Measurements from ENCODE around the gene KAT8.

Gene KAT8

DNA sequence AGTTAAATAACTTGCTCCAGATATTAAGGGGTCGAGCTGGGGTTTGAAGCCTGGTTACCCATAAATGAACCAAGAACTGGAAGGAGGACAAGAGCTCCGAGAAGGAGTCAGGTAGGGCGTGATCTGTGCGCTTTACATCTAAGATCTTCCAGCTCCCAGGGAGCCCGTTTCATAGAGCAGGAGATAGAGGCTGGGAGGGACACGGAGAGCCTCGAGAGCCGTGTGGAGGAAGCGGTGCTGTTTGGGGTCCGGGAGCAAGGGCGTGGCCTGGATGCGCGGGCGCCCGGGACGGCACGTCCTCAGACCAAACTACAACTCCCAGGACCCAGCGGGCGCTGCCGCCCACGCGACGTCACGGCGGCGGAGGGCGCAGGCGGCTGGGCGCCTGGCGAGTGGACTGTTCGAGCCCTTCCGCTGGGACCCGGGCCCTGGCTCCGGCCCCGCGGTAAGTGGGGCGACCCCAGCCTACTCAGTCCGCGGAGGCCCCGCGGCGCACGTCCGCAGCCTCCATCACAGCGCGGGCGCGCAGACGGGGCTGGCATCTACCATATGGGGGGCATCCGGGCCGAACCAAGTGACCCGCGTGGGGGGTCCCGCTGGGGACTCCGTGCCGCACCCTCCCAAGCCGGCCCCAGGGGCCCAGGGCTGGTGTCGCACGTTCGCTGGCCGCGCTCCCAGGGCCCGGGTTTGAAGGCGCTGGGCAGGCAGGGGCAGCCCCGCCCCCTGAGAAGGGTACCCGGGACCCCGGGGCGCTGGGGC, 9.2 kb upstream of the KAT8 start, which contains the start of gene BCKDK:
Gene BCKDK (plus strand): TSS at position 352 of the 759 bp plus-strand sequence. CDS start 838 bp downstream, outside the sequence.
- peak; percentile 33 to 44 for DNase-seq (ENCODE audit: low read depth in 2 of 2)

GRCh38 chr16:31108794-31109558, 8.5 kb upstream of the KAT8 start:
- DNase-seq (ENCODE audit: low read depth in 2 of 2) = no peak

GRCh38 chr16:31109622-31110021, 7.8 kb upstream of the KAT8 start:
- no peak for DNase-seq (ENCODE audit: low read depth in 2 of 2)

GRCh38 chr16:31110106-31111034, 7.1 kb upstream of the KAT8 start:
- DNase-seq (ENCODE audit: low read depth in 2 of 2) = no peak

DNA sequence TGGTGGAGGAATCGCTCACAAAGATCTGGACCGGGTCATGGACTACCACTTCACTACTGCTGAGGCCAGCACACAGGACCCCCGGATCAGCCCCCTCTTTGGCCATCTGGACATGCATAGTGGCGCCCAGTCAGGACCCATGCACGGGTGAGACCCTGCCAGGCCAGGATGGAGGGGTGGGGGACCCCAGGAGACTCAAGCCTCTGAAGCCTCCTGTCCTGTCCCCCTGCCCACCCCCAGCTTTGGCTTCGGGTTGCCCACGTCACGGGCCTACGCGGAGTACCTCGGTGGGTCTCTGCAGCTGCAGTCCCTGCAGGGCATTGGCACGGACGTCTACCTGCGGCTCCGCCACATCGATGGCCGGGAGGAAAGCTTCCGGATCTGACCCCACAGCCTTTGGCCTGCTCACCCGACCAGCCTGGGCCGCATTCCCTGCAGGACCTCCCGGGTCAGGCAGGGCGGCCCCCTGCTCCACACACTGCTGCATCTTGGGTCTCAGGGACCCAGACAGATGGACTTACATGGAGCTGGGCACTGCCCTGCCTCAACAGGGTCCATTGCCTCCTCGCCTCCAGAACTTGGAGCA, 5.5 kb upstream of the KAT8 start:
- DNase-seq (ENCODE audit: low read depth in 2 of 2) = no peak

DNA sequence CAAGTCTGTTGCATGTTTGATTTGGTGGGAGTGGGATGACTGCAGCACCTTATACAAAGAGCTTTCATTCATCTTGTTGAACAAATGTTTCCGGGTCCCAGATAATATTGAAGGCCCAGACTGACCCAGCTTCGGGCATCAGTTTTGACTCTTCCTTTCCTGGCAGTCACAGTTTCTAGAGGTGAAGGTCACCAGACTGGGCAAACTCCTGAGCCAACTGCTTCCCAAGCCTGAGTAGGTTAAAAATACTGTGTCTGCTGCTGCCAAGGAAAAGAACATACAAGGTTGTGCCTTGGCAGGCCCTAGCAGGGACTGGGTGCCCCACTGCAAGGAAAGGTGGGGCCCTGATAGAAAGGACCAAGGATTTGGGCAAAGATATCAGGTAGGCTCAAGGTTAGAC, 4.8 kb upstream of the KAT8 start:
- no peak for DNase-seq (ENCODE audit: low read depth in 2 of 2)

- no peak for DNase-seq (ENCODE audit: low read depth in 2 of 2)
Measured at GRCh38 chr16:31113121-31114120, 4.0 kb upstream of the KAT8 start.

- DNase-seq (ENCODE audit: low read depth in 2 of 2) = no peak
Measured at GRCh38 chr16:31114468-31114867, 3.0 kb upstream of the KAT8 start.

- no peak for DNase-seq (ENCODE audit: low read depth in 2 of 2)
Measured at GRCh38 chr16:31118223-31119155, 1.0 kb downstream of the KAT8 start.

- no peak for DNase-seq (ENCODE audit: low read depth in 2 of 2)
Measured at GRCh38 chr16:31120129-31120528, 2.7 kb downstream of the KAT8 start.

GRCh38 chr16:31125844-31126243, 8.4 kb downstream of the KAT8 start:
- DNase-seq (ENCODE audit: low read depth in 2 of 2) = no peak

DNA sequence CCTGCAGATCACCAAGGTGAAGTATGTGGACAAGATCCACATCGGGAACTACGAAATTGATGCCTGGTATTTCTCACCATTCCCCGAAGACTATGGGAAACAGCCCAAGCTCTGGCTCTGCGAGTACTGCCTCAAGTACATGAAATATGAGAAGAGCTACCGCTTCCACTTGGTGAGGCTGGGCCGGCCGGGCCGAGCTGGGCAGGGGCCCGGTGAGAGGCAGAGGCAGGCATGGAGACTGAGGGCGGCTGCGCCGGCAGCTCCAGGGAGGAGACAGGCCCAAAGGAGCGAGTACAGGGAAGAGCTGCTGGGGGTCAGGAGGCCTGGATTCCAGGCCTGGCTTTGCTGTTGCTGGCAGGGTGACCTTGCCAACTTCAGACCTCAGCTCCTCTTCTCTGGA, 9.7 kb downstream of the KAT8 start:
- no peak for DNase-seq (ENCODE audit: low read depth in 2 of 2)

DNA sequence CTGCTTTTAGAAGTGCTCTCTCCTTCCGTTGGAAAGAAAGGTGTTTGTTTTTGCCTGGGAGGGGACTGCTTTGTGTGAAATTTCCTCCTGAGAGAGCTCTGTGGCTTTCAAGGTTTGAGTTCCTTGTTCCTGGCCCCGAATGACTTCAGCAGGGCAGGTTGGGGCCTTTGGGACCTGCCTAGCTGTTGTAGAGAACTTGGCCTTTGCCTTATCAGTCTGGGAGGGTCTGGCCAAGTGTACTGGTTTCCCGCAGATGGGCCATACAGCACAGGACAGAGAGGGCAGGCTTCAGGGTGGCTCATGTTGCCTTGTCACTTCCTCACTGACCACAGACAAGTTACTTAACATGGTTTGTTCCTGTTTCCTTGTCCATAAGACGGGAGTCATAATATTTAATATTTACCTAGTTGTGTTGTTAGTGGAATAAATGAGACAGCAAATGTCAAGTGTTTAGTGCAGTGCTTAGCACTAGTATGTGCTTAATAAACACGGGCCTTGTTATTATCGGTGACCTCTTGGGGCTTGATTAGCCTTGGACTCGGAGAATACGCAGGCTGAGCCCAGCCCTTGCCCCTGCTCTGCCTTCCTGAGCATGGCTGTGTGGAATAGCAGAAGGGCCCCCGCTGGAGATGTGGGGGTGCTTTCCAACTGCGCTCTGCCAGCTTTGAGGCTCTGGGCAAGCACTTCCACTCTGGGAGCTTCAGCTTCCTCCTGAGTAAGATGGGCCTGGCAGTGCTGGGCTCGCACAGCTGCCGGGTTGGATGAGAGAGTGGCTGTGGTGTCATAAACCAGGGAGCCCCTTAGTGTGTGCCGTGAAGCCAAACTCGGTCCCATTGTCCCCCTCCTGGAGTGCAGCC, 11.5 kb downstream of the KAT8 start:
- DNase-seq (ENCODE audit: low read depth in 2 of 2) = no peak

DNA sequence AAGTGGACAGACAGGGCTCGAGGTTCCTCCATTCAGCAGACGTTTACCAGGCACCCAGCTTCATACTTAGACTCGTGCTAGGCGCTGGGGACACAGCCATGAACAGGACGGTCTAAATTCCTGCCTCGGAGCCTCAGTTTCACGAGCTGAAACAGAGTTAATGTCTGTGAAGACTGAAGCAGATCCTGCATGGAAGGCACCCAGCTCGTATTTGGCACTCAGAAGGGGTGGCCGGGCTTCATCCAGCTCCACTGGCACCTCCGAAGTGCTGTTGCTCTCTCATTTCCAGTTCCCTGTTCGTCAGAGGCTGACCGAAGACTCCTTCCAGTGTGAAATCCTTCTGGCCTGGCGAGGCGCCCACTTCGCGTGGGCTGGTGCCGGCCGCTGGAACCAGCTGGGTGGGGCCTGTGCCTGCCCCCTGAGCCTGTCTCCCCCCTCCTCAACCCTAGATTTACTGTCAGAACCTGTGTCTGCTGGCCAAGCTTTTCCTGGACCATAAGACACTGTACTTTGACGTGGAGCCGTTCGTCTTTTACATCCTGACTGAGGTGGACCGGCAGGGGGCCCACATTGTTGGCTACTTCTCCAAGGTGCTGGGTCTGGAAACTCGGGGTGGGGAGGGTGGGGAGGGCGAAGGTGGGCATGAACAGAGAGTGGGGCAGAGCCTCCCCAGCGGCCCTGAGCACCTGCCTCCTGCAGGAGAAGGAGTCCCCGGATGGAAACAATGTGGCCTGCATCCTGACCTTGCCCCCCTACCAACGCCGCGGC, 12.3 kb downstream of the KAT8 start:
- no peak for DNase-seq (ENCODE audit: low read depth in 2 of 2)

DNA sequence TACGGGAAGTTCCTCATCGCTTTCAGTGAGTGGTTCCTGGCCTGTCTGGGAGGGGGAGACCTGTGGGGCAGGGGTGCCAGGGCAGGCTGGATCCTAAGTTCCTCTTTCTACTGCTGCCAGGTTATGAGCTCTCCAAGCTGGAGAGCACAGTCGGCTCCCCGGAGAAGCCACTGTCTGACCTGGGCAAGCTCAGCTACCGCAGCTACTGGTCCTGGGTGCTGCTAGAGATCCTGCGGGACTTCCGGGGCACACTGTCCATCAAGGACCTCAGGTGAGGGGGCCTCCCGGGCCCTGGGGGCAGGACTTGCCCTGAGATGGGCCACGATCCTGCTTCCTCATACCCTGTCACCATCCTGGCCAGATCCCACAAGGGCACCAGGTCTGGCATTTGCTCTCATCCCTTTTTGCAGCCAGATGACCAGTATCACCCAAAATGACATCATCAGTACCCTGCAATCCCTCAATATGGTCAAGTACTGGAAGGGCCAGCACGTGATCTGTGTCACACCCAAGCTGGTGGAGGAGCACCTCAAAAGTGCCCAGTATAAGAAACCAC, 12.9 kb downstream of the KAT8 start:
- no peak for DNase-seq (ENCODE audit: low read depth in 2 of 2)

- no peak for DNase-seq (ENCODE audit: low read depth in 2 of 2)
Measured at GRCh38 chr16:31130899-31131298, 13.4 kb downstream of the KAT8 start.

GRCh38 chr16:31131416-31131815, 14.0 kb downstream of the KAT8 start:
- DNase-seq (ENCODE audit: low read depth in 2 of 2) = no peak
